Ramos (cell line): ENCODE data around the gene ZC3H7B.
"Not testable (repeated sequence)": the region's sequence is repeated elsewhere in the genome, so short reads cannot be mapped to it uniquely, and the experiment has no call there.

Experiments
- in situ Hi-C: fragments of 300-500 bp; cut with MboI; formaldehyde crosslinking; loops from one replicate; pipeline ENCODE4 v1.14.3; 2022; ENCODE audit warnings: low sequenced_read_pairs; ENCODE audit not compliant: unreplicated experiment

Gene ZC3H7B

GRCh38 chr22:41301085-41302020 lies at the start of gene ZC3H7B:
Gene ZC3H7B (plus strand): TSS chr22:41301525. CDS start chr22:41320661, 19,136 bp downstream.
- in situ Hi-C loops = no loop called here

- in situ Hi-C loops = no loop called here
Measured at GRCh38 chr22:41252365-41252764, 49.0 kb upstream of the ZC3H7B start.

- in situ Hi-C loops = no loop called here
Measured at GRCh38 chr22:41254230-41254629, 47.1 kb upstream of the ZC3H7B start.

- in situ Hi-C loops = no loop called here
Measured at GRCh38 chr22:41256254-41257253, 44.8 kb upstream of the ZC3H7B start.

- in situ Hi-C loops = no loop called here
Measured at GRCh38 chr22:41257696-41258095, 43.6 kb upstream of the ZC3H7B start.

- in situ Hi-C loops = not testable (repeated sequence)
Measured at GRCh38 chr22:41259756-41260155, 41.6 kb upstream of the ZC3H7B start.

GRCh38 chr22:41260871-41261270 lies 40.5 kb upstream of the ZC3H7B start:
- in situ Hi-C loops = no loop called here

- in situ Hi-C loops = no loop called here
Measured at GRCh38 chr22:41261541-41262249, 39.6 kb upstream of the ZC3H7B start.

- in situ Hi-C loops = no loop called here
Measured at GRCh38 chr22:41262250-41262765, 39.0 kb upstream of the ZC3H7B start.

- in situ Hi-C loops = no loop called here
Measured at GRCh38 chr22:41263704-41264103, 37.6 kb upstream of the ZC3H7B start.

- in situ Hi-C loops = no loop called here
Measured at GRCh38 chr22:41264408-41264941, 36.9 kb upstream of the ZC3H7B start.

- in situ Hi-C loops = no loop called here
Measured at GRCh38 chr22:41267958-41268357, 33.4 kb upstream of the ZC3H7B start.

GRCh38 chr22:41271787-41272186 lies 29.5 kb upstream of the ZC3H7B start:
- in situ Hi-C loops = no loop called here

- in situ Hi-C loops = no loop called here
Measured at GRCh38 chr22:41273128-41273527, 28.2 kb upstream of the ZC3H7B start.

- in situ Hi-C loops = no loop called here
Measured at GRCh38 chr22:41274856-41275255, 26.5 kb upstream of the ZC3H7B start.

GRCh38 chr22:41280065-41280464 lies 21.3 kb upstream of the ZC3H7B start:
- in situ Hi-C loops = no loop called here

GRCh38 chr22:41280854-41281253 lies 20.5 kb upstream of the ZC3H7B start:
- in situ Hi-C loops = no loop called here

GRCh38 chr22:41284465-41284864 lies 16.9 kb upstream of the ZC3H7B start:
- in situ Hi-C loops = no loop called here

- in situ Hi-C loops = no loop called here
Measured at GRCh38 chr22:41285441-41285819, 15.9 kb upstream of the ZC3H7B start.
